Lung (tissue), 12 donors: ENCODE measurements around the gene IGF2. TPM values are rescaled to one million over a fixed set of nuclear protein-coding genes. Genes with fewer than 3 reads are reported as not detected.

Experiments used
- ATAC-seq: fragments of 200-7000 bp; cut with Tn5 transposase; one replicate; pipeline ENCODE4 v1.9.1; 2020; ENCODE audit warnings: moderate number of reproducible peaks; ENCODE audit not compliant: insufficient read depth, low FRiP score
- DNase-seq, 3 donors: peaks; one replicate each; pipeline ENCODE4 v3.0.0-alpha.2; 2013 to 2017
- H3K27ac ChIP-seq, 2 donors: one replicate each; pipeline ENCODE4 v1.5.1; 2013; ENCODE audit warnings: mild to moderate bottlenecking in 2 of 2, moderate library complexity in 2 of 2, control low read depth in 1 of 2, inconsistent platforms in 1 of 2, low read depth in 1 of 2, low read length in 1 of 2
- H3K27me3 ChIP-seq, 3 donors: one replicate each; pipeline ENCODE4 v1.5.1; 2013; ENCODE audit warnings: low read length in 2 of 3; ENCODE audit not compliant: control insufficient read depth in 3 of 3, insufficient read depth in 3 of 3
- H3K36me3 ChIP-seq, 4 donors: one replicate each; pipeline ENCODE4 v1.5.1; 2013; ENCODE audit warnings: low read length in 4 of 4, mild to moderate bottlenecking in 1 of 4, moderate library complexity in 1 of 4; ENCODE audit not compliant: control insufficient read depth in 4 of 4, insufficient read depth in 4 of 4
- H3K4me1 ChIP-seq, 5 donors: one replicate each; pipeline ENCODE4 v1.5.1; 2013; ENCODE audit warnings: low read length in 5 of 5, mild to moderate bottlenecking in 2 of 5, moderate library complexity in 1 of 5; ENCODE audit not compliant: control insufficient read depth in 5 of 5, insufficient read depth in 5 of 5
- H3K4me3 ChIP-seq: one replicate; pipeline ENCODE4 v1.5.1; 2013; ENCODE audit warnings: mild to moderate bottlenecking, control low read depth, moderate library complexity
- H3K9ac ChIP-seq, 2 donors: one replicate each; pipeline ENCODE4 v1.5.1; 2013; ENCODE audit warnings: low read length in 2 of 2, control low read depth in 1 of 2; ENCODE audit not compliant: insufficient read depth in 1 of 2
- H3K9me3 ChIP-seq, 4 donors: one replicate each; pipeline ENCODE4 v1.5.1; 2013; ENCODE audit warnings: low read length in 3 of 4, mild to moderate bottlenecking in 1 of 4, moderate library complexity in 1 of 4; ENCODE audit not compliant: control insufficient read depth in 4 of 4, insufficient read depth in 3 of 4
- CTCF ChIP-seq: IDR thresholded peaks from 2 replicates; pipeline ENCODE4 v1.5.1; 2012; ENCODE audit warnings: mild to moderate bottlenecking; ENCODE audit errors: control extremely low read depth, extremely low read depth
- WGBS, 2 donors: extraction: QIAGEN DNeasy Blood & Tissue Kit; methylation state at CpG; one replicate each; pipeline ENCODE4 v1.1.7; 2013; 5-methylcytosine and 5-hydroxymethylcytosine counted together
- polyA plus RNA-seq, 2 donors: library from polyadenylated mRNA; stranded (reverse); fragments of 200-250 nt; gene quantifications; one replicate each; pipeline ENCODE4 v1.2.1, GENCODE V29; 2013
- total RNA-seq, 2 donors: library from RNA; depleted of rRNA in 1 of 2; stranded (reverse); fragments of >200 nt in 1 of 2; gene quantifications; one replicate each; pipeline ENCODE4 v1.2.1, GENCODE V29; 2014 to 2021
- donor health status: control.
- donor health status: control.
- donor health status: Bipolar disorder and iron deficiency.
- donor health status: healthy.
- donor health status: DM: yes; HTN: yes; CAD: no.

The IGF2 gene
- total and polyA plus RNA-seq, 4 donors: 2.9 to 87.7 (median 15.6) TPM

- WGBS, 2 donors: 7 to 11% methylated on average over 18 of the region's 18 CpGs
- DNase-seq (no peak), ATAC-seq (no peak)
- no peak overlapping the region for H3K9ac ChIP-seq
- no peak for TF ChIP-seq CTCF
- H3K4me1 ChIP-seq: peaks cover 0 to 12% (median 3%) of the 10 kb centered on the region in 5 donors
- no peak overlapping the region for H3K4me3 ChIP-seq
- H3K27ac ChIP-seq: no peak overlapping the region
- H3K36me3 ChIP-seq: no peaks in the 10 kb centered on the region
- peaks cover 0 to 4% (median 0%) of the 10 kb centered on the region in 4 donors for H3K9me3 ChIP-seq
- peaks cover 48 to 66% (median 55%) of the 10 kb centered on the region in 3 donors for H3K27me3 ChIP-seq
These were observed 5.5 kb upstream of the IGF2 start for GRCh38 chr11:2144544-2145248.

- Histone ChIP-seq H3K36me3 (no peaks in the 10 kb centered on the region), H3K27ac (no peak overlapping the region), H3K4me3 (no peak overlapping the region), H3K4me1 (peaks cover 0 to 13% (median 3%) of the 10 kb centered on the region in 5 donors), H3K9me3 (peaks cover 0 to 4% (median 0%) of the 10 kb centered on the region in 4 donors), H3K27me3 (peaks cover 50 to 62% (median 54%) of the 10 kb centered on the region in 3 donors), H3K9ac (no peak overlapping the region)
- no peak for TF ChIP-seq CTCF
- WGBS, 2 donors: 1 to 2% methylated on average over 72 of the region's 72 CpGs
- ATAC-seq: peak; percentile 29
- DNase-seq: peak in 1 of 3 donors; percentile 22
These were observed 4.8 kb upstream of the IGF2 start for GRCh38 chr11:2143799-2144543.

- Histone ChIP-seq H3K9me3 (peaks cover 0 to 4% (median 0%) of the 10 kb centered on the region in 4 donors), H3K27me3 (peaks cover 50 to 60% (median 55%) of the 10 kb centered on the region in 3 donors), H3K4me3 (no peak overlapping the region)
These were observed 4.2 kb upstream of the IGF2 start for GRCh38 chr11:2143477-2143798.

More at GRCh38 chr11:2143477-2143798, 4.2 kb upstream of the IGF2 start:
- TF ChIP-seq CTCF: no peak
- Histone ChIP-seq H3K4me1 (peaks cover 0 to 13% (median 3%) of the 10 kb centered on the region in 5 donors), H3K9ac (no peak overlapping the region), H3K27ac (no peak overlapping the region), H3K36me3 (no peaks in the 10 kb centered on the region)
- ATAC-seq (no peak), DNase-seq (no peak)
- WGBS, 2 donors: 2 to 5% methylated on average over 12 of the region's 12 CpGs
